Adipocyte (in vitro differentiated cells): ENCODE measurements around the gene KCNE2.
"Not testable (repeated sequence)": the region's sequence is repeated elsewhere in the genome, so short reads cannot be mapped to it uniquely, and the experiment has no call there.

Experiments used
- DNase-seq: peaks from one replicate; pipeline ENCODE4 v3.0.0-alpha.2; 2015; ENCODE audit warnings: low read depth
- H3K27me3 ChIP-seq: replicated peaks from 2 replicates; pipeline ENCODE4 v1.7.0; 2013; ENCODE audit warnings: mild to moderate bottlenecking, low read length, moderate library complexity; ENCODE audit not compliant: control insufficient read depth, insufficient read depth
- H3K36me3 ChIP-seq: 2 replicates; pipeline ENCODE4 v1.7.0; 2013; ENCODE audit warnings: low read length, mild to moderate bottlenecking, moderate library complexity; ENCODE audit not compliant: control insufficient read depth, insufficient read depth, severe bottlenecking
- H3K4me1 ChIP-seq: 2 replicates; pipeline ENCODE4 v1.7.0; 2013; ENCODE audit warnings: mild to moderate bottlenecking, low read length, moderate library complexity; ENCODE audit not compliant: control insufficient read depth, insufficient read depth
- H3K4me3 ChIP-seq: 2 replicates; pipeline ENCODE4 v1.7.0; 2013; ENCODE audit warnings: mild to moderate bottlenecking, low read length, moderate library complexity
- H3K9ac ChIP-seq: 2 replicates; pipeline ENCODE4 v1.7.0; 2013; ENCODE audit warnings: mild to moderate bottlenecking, low read length, moderate library complexity
- H3K9me3 ChIP-seq: 2 replicates; pipeline ENCODE4 v1.7.0; 2013; ENCODE audit warnings: mild to moderate bottlenecking, low read length, moderate library complexity; ENCODE audit not compliant: control insufficient read depth

KCNE2 gene

GRCh38 chr21:34417448-34418077 is 53.8 kb downstream of the KCNE2 start:
- not testable (repeated sequence) for H3K27me3 ChIP-seq, DNase-seq, H3K9ac ChIP-seq, H3K36me3 ChIP-seq, H3K4me1 ChIP-seq, H3K4me3 ChIP-seq, H3K9me3 ChIP-seq
